GM21825 (cell line): ENCODE measurements around the gene FAM234B.

Experiments
- ATAC-seq: cut with Tn5 transposase; IDR thresholded peaks from one replicate; pipeline ENCODE4 v1.9.1; 2021; ENCODE audit warnings: mild to moderate bottlenecking, moderate library complexity; ENCODE audit not compliant: unreplicated experiment

Gene FAM234B

DNA sequence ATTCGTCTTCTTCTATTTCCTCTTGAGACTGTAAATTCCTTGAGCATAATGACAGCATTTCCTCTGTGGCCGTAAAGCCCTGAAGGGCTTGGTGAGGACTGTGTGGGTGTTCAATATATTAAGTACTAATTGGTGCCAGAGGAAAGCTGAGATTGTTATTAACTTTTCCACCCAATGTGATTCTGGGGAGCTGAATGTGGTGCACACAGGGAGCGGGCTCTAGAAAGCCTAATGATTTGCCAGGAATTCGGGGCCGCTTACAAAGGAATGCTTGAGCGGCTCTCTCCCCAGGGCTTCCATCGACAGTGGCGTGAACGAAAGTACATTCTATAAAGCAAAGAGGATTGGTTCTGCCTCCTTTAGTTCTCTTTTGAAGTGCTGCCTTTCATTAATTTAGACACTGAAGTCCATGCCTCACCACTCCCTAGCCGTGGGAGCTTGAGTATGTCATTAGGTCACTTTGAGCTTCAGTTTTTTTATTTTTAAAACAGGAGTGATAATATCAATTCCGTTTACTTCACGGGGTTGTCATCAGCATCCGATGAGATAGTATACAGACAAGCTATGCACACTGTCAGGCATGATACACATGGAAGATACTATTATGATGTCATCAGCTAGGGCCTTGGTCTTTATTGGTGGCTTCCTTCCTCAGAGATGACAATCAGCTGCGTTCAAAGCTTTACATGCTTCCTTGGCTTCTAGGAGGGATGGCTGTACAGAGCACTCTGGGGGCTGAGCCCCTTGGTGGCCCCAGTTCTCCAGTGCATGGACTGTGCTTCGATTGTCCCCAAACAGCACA is 70.3 kb downstream of the FAM234B start:
- ATAC-seq: no peak

DNA sequence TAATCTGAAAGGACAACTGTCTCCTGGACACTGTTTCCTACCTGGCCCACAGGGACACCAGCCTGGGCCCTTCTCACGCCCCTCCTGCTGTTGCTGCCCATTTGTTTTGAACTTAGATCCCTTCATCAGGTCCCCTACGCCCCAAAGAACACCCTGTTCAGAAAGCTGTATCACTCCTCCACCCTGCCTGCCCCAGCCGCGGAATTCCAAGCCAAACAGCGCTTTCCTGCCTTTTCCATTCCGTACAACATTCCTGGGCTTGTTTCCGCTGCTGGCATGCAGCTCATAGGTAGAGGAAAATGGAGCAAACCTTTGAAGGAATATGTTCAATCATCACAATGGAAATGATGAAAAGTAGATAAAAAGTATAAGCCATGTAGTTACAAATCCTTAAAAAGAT is 72.1 kb downstream of the FAM234B start:
- no peak for ATAC-seq

DNA sequence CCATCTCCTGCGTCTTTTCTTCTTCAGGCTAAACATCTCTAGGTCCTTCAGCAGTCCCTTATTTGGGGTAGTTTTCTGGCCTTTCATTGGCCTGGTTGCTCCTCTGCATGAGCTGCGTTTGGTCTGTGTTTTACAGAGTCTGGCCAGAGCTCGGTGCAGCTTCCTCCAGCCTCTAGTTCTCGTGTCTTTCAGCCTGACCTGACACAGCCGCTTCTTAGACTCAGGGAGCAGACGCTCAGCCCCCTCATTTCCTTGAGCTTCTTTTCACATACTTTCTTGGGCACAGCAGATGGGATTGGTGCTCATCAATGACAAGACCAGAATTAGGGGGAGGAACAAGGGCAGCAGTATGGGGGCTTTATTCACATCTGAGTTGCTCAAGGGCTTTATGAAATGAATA is 72.8 kb downstream of the FAM234B start:
- ATAC-seq: no peak

DNA sequence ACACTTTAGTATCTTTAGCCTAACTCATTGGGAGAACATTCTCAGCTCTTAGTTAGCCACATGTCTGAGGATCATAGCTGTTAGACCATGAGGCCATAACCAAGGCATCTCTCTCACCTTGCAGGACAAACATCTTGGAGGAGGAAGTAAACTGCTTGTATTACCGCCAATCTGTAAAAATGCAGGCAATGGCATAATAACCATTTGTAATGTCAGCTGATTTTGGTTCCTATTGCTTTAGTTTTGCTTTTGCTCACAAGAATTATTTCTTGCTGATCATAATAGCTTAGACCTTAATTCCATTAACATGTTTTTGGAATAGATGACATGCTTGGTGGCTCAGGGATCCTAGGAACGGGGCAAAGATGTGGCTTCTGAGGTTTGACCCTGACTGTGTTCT is 75.6 kb downstream of the FAM234B start:
- ATAC-seq: no peak

DNA sequence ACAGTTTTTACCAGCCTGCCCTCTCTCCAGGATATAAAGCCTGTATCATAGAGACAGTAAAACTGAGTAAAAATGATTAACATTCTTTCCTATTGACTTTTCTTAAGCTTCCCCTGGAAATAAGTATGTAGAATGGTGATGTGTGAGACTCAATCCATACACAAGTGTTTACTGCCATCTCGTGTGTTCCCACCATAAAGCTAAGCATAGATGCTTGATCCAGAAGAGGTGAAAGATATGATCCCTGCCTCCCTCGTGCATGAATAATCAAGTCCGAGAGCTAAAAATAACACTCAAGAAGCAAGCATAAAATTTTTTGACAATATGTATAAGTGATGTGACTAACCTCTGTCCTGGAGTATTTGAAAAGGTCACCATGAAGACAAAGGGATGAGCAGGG is 76.2 kb downstream of the FAM234B start:
- ATAC-seq: no peak

DNA sequence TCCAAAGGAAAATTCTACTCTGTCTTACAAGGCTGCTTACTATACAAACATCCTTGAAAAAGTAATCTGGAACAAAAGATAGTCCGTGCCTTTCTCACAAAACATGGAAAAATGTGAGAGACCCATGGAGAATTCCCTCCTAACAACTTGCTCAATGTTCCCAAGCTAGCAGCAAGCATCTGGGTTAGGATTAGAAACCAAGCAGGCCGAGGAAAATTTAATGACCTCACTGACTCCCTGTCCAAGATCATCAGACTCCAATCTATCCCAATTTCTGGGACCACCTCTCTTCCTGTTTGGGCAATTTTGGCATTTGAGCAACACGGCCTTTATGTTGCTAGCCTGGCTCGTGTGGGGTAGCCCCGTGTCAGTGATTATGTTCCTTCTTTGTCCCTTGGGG is 77.4 kb downstream of the FAM234B start:
- ATAC-seq: no peak

DNA sequence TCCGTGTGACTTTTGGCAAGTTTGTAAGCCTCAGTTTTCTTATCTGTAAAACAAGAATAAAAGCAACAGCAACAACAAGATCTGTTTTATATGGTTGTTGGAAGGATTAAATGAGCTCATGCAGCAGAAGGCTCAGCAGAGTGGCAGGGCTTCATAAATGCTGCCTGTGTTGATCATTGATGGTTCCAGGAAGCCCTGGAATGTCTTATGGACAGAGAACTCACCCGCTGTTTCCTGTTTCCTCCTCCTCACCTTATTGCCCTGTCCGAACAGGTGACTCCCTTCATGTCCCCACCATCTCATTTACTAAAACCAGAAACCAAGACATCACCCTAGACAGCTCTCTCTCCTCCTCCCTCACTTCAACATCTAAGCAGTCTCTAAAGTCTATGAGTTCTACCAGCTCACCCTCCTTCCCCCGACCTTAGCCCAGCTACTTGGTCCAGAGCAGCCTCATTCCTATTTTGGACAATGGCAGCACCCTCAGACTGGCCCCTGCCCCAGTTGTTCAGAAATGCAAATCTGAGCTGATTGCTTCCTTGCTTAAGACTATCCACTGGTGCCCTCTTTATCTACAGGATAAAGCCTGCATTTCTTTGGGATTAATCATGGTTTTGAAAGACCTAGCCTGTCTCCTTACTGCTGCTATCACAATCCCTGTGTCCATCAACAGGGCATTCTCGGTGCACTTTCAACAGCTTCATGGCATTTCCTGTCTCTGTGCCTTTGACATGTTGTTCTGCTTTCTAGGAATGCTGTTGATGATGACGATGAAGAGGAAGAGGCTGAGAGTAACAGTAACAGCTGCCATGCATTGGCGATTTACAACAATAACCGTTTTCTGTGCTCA is 80.7 kb downstream of the FAM234B start:
- no peak for ATAC-seq

DNA sequence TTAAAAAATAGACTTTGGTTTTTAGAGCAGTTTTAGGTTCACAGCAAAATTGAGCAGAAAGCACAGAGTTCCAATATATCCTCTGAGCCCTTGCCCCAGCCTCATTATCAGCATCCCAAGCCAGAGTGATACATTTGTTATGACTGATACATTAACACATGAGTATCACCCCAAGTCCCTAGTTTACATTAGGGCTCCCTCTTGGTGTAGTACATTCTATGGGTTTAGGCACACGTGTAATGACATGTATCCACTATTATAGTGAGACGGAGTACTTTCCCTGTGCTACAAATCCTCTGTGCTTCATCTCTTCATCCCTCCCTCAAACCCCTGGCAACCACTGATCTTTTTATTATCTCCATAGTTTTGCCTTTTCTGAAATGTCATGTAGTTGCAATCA is 81.8 kb downstream of the FAM234B start:
- no peak for ATAC-seq

DNA sequence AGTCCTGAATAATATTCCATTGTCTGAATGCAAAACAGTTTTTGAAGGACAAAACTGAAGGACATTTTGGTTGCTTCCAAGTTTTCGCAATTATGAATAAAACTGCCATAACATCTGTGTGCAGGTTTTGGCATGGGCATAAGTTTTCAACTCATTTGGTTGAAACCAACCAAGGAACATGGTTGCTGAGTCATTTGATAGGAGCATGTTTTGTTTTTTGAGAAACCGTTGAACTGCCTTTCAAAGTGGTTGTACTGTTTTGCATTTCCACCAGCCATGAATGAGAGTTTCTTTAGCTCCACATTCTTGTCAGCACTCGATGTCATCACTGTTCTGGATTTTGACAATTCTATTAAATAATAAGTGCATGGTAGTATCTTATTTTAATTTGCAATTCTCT is 82.3 kb downstream of the FAM234B start:
- no peak for ATAC-seq

DNA sequence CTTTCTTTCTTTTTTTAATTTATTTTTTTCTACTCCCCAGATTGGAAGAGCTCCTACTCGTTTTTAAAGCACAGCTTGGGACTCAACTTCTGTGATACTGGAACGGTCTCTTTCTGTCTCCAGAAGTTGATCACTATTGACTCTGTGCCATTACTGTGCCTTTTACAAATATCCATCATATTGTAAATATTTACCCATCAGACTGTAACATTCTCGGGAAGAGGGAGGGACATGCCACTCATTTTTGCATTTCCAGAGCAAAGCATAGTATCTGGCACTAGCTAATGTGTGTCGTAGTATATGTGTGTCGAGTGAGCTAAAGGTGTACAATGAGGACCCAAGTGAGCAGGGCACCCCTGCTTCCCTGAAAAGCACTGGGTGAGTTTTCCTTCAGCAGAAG is 83.3 kb downstream of the FAM234B start:
- no peak for ATAC-seq

DNA sequence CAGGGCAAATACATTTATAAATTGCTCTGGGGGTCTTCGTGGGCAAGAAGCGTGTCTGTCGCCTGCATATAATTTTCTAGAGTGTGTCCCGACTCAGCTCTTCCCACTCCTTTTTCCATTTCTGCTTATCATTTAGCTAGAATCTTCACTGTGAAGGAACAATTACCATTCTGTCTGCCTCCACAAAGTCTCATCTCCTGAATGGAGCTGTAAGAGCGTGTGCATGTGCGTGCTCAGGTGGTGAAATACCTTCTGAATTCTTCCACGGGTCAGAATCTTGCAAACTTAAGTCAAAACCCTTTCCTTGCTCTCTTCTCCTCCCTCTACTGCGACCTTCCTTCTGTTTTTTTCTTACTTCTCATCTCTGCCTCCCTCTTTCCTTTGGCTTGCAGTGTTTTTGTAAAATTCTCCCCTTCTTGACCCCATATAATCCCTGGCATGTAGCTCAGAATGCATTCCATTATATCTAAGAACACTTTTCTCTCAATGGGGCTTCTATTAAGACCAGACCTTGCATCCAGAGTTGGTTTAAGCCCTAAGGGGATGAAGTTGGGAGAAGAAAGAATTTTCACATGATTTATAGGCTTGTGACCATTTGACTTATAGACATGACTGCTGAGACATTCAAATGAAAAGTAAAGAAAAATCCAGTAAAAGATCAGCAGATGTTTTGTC is 84.2 kb downstream of the FAM234B start:
- no peak for ATAC-seq

DNA sequence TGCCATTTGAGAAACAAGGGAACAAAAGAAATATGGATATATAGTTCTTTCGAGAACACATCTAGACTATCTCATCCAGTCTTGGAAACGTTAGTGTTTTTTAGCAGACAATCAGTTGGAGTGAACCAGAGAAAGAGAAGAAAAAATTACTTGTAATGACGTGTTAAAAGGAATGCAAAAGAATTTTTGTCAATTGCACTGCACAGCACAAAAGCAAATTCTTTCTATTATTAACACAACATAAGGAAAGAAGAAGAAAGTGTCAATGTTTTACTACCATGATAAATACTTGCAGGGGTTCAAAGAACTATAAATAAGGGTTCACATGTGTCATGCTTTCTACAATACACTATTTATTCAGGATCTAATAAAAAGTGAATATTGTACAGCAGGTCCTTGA is 86.8 kb downstream of the FAM234B start:
- no peak for ATAC-seq
